Osteoblast (primary cell): ENCODE results near the gene HDAC5. TPM values are rescaled to one million over a fixed set of nuclear protein-coding genes. Genes with fewer than 3 reads are reported as not detected.

ENCODE experiments used
- DNase-seq: peaks from one replicate; pipeline ENCODE4 v3.0.0; 2011; ENCODE audit warnings: low spot score, mixed read lengths; ENCODE audit not compliant: insufficient read length; ENCODE audit errors: missing footprints
- H2AFZ ChIP-seq: 2 replicates; pipeline ENCODE4 v1.6.0; 2011; ENCODE audit warnings: mild to moderate bottlenecking, low read length
- H3K27ac ChIP-seq: 2 replicates; pipeline ENCODE4 v1.5.1; 2011; ENCODE audit warnings: mild to moderate bottlenecking, low read depth, low read length, moderate library complexity
- H3K27me3 ChIP-seq: 2 replicates; pipeline ENCODE4 v1.6.0; 2012; ENCODE audit warnings: mild to moderate bottlenecking, control low read depth, inconsistent platforms, low read length, moderate library complexity; ENCODE audit not compliant: insufficient read depth
- H3K36me3 ChIP-seq: 2 replicates; pipeline ENCODE4 v1.5.1; 2011; ENCODE audit warnings: mild to moderate bottlenecking, low read length, control low read depth, moderate library complexity; ENCODE audit not compliant: insufficient read depth
- H3K4me1 ChIP-seq: 2 replicates; pipeline ENCODE4 v1.5.1; 2011; ENCODE audit warnings: mild to moderate bottlenecking, low read length, control low read depth, moderate library complexity; ENCODE audit not compliant: insufficient read depth
- H3K4me2 ChIP-seq: 2 replicates; pipeline ENCODE4 v1.6.0; 2011; ENCODE audit warnings: mild to moderate bottlenecking, low read length; ENCODE audit not compliant: insufficient read depth
- H3K4me3 ChIP-seq: fragments of 200-600 bp; sonication (generic); 3 replicates; pipeline ENCODE4 v1.5.1; 2012; ENCODE audit warnings: mild to moderate bottlenecking, low read length, inconsistent platforms; ENCODE audit not compliant: insufficient read depth
- H3K79me2 ChIP-seq: 2 replicates; pipeline ENCODE4 v1.6.0; 2012; ENCODE audit warnings: mild to moderate bottlenecking, low read length, control low read depth, inconsistent platforms; ENCODE audit not compliant: insufficient read depth
- H3K9me3 ChIP-seq: 2 replicates; pipeline ENCODE4 v1.5.1; 2011; ENCODE audit warnings: low read depth, low read length, control low read depth
- H4K20me1 ChIP-seq: 2 replicates; pipeline ENCODE4 v1.6.0; 2012; ENCODE audit warnings: mild to moderate bottlenecking, low read length, control low read depth; ENCODE audit not compliant: insufficient read depth
- total RNA-seq: library from RNA; depleted of rRNA; stranded (reverse); fragments of >200 nt; gene quantifications from 2 replicates; pipeline ENCODE4 v1.2.3, GENCODE V29; 2012
- TF ChIP-seq, protein P1 (sequence below): IDR thresholded peaks from 2 replicates; pipeline ENCODE4 v1.5.1; 2011; ENCODE audit warnings: mild to moderate bottlenecking, low read depth, low read length, moderate library complexity; ENCODE audit errors: extremely low read depth

Gene HDAC5
- total RNA-seq, 1 donor = 85.4 TPM

DNA sequence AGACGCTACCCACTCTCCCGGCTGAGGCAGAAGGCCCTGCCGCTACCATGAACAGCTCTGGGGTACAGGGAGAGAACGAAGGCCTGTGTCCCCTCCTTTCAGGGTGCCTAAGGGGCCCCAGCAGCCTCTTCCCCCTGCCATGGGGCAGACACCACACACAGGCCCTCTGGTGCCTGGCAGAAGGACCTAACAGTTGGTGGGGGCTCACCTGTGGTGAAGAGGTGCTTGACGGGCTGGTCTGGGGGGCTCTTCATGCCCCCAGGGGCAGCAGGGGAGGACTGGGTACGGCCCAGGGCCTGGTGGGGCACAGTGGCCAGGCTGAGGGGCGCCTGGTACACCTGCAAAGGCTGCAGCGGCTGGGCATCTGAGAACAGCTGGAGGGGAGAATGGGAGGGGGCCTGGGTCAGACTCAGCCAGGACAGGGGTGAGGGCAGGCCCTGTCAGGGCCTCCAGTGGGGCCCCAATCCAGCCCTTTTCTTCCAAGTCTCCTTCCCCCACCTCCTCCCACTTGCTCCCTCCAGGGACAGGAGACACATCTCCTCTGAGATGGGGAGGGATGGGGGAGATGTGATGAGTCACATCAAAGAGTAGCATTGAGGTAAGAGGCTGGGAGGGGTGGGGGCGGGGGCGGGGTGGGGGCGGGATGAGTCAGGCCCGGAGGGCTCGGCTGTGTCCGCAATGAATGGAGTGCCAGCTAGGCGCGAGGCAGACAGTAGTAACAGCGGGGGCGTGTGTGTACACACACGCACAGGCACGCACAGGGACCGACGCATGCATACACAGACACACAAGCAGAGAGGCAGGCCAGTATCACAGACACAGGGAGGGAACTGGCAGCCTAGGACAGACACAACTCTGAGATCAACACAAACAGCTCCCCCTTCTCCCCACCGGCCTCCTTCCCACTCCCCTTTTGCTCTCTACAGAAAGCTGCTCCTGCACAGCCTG lies 36.8 kb downstream of the HDAC5 start:
- Histone ChIP-seq H3K36me3 (peaks cover 33% of the 10 kb centered on the region), H3K9me3 (no peaks in the 10 kb centered on the region), H2AFZ (no peak overlapping the region), H3K27ac (peak overlapping the region; percentile 94), H3K4me1 (peaks cover 29% of the 10 kb centered on the region), H3K4me2 (peak overlapping the region; percentile 69), H3K79me2 (no peaks in the 10 kb centered on the region), H4K20me1 (no peaks in the 10 kb centered on the region), H3K27me3 (no peaks in the 10 kb centered on the region), H3K4me3 (peak overlapping the region; percentile 44)
- TF ChIP-seq, protein P1, sequence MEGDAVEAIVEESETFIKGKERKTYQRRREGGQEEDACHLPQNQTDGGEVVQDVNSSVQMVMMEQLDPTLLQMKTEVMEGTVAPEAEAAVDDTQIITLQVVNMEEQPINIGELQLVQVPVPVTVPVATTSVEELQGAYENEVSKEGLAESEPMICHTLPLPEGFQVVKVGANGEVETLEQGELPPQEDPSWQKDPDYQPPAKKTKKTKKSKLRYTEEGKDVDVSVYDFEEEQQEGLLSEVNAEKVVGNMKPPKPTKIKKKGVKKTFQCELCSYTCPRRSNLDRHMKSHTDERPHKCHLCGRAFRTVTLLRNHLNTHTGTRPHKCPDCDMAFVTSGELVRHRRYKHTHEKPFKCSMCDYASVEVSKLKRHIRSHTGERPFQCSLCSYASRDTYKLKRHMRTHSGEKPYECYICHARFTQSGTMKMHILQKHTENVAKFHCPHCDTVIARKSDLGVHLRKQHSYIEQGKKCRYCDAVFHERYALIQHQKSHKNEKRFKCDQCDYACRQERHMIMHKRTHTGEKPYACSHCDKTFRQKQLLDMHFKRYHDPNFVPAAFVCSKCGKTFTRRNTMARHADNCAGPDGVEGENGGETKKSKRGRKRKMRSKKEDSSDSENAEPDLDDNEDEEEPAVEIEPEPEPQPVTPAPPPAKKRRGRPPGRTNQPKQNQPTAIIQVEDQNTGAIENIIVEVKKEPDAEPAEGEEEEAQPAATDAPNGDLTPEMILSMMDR = no peak
- DNase-seq = peak; percentile 99

GRCh38 chr17:44085908-44086307 lies 37.5 kb downstream of the HDAC5 start:
- no peak for DNase-seq
- TF ChIP-seq, protein P1 = no peak
- Histone ChIP-seq H3K4me2 (no peak overlapping the region), H3K27ac (peak overlapping the region; percentile 83), H3K9me3 (no peaks in the 10 kb centered on the region), H4K20me1 (no peaks in the 10 kb centered on the region), H3K4me3 (no peak overlapping the region), H3K79me2 (no peaks in the 10 kb centered on the region), H2AFZ (no peak overlapping the region), H3K27me3 (no peaks in the 10 kb centered on the region), H3K36me3 (peaks cover 27% of the 10 kb centered on the region), H3K4me1 (peaks cover 36% of the 10 kb centered on the region)

DNA sequence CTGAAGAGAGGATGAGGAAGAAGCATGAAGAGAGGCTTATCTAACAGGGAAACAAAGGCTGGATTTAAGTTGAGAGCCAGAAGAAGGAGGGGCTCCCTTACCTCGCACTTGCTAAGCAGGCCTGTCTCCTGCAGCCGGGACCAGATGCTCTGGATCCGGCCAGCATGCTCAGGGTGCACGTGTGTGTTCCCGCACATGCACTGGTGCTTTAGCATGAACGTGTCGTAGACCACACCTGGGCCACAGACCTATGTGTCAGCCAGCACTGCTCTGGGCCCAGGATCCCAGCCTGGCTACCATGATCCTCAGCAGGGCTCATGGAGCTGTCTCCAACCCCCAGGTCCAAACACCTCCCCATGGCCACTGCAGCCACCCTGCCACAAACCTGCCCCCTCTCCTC lies 38.5 kb downstream of the HDAC5 start:
- no peak overlapping the region for H3K4me2 ChIP-seq
- DNase-seq = no peak
- TF ChIP-seq, protein P1 = no peak
- H3K27me3 ChIP-seq = no peaks in the 10 kb centered on the region
- H3K9me3 ChIP-seq = no peaks in the 10 kb centered on the region
- H3K27ac ChIP-seq = peak overlapping the region; percentile 11
- H2AFZ ChIP-seq = no peak overlapping the region
- no peaks in the 10 kb centered on the region for H3K79me2 ChIP-seq
- peaks cover 35% of the 10 kb centered on the region for H3K36me3 ChIP-seq
- H3K4me1 ChIP-seq = peaks cover 37% of the 10 kb centered on the region
- H3K4me3 ChIP-seq = no peak overlapping the region
- H4K20me1 ChIP-seq = no peaks in the 10 kb centered on the region

DNA sequence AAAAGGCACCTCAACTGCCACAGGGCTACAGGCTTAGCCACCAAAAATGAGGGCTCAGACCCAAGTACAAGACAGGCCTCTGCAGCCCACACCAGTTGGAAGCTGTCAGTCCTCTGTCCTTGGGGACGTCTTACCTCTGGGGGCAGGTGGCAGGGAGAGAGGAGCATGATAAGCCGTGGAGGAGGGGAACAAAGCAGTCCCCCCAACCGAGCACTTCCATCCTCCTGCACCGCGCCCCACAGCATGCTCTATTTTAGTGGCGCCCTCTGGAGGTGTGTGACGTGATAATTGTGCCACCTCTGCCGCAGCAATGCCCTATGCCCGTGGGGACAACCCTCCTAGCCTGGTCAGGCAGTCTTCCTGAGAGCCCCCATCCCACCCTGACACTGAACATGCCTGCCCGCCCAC lies 39.3 kb downstream of the HDAC5 start:
- no peaks in the 10 kb centered on the region for H3K9me3 ChIP-seq
- TF ChIP-seq, protein P1 = peak; percentile 35
- H3K4me1 ChIP-seq = peaks cover 37% of the 10 kb centered on the region
- H2AFZ ChIP-seq = no peak overlapping the region
- peak; percentile 71 for DNase-seq
- H3K4me2 ChIP-seq = no peak overlapping the region
- peaks cover 35% of the 10 kb centered on the region for H3K36me3 ChIP-seq
- peak overlapping the region; percentile 11 for H3K27ac ChIP-seq
- no peaks in the 10 kb centered on the region for H4K20me1 ChIP-seq
- no peaks in the 10 kb centered on the region for H3K27me3 ChIP-seq
- no peaks in the 10 kb centered on the region for H3K79me2 ChIP-seq
- H3K4me3 ChIP-seq = no peak overlapping the region
